Fibroblast of the aortic adventitia (primary cell): ENCODE data around the gene SETD4. TPM values are rescaled to one million over a fixed set of nuclear protein-coding genes. Genes with fewer than 3 reads are reported as not detected.

Experiments
- DNase-seq: peaks from one replicate; pipeline ENCODE4 v3.0.0-alpha.2; 2010; ENCODE audit warnings: low read depth
- H3K4me3 ChIP-seq: 2 replicates; pipeline ENCODE4 v1.5.1; 2011; ENCODE audit warnings: low read depth, mild to moderate bottlenecking, control low read depth, low read length, moderate library complexity
- total RNA-seq: library from RNA; depleted of rRNA; stranded (reverse); fragments of >200 nt; gene quantifications from 2 replicates; pipeline ENCODE4 v1.2.3, GENCODE V29; 2012; ENCODE audit warnings: low replicate concordance
- TF ChIP-seq, protein P1 (sequence below): IDR thresholded peaks from 2 replicates; pipeline ENCODE4 v1.5.1; 2011; ENCODE audit warnings: mild to moderate bottlenecking, low read length, control low read depth, inconsistent platforms; ENCODE audit not compliant: insufficient read depth

The SETD4 gene
- total RNA-seq, 1 donor: 22.8 TPM

DNA sequence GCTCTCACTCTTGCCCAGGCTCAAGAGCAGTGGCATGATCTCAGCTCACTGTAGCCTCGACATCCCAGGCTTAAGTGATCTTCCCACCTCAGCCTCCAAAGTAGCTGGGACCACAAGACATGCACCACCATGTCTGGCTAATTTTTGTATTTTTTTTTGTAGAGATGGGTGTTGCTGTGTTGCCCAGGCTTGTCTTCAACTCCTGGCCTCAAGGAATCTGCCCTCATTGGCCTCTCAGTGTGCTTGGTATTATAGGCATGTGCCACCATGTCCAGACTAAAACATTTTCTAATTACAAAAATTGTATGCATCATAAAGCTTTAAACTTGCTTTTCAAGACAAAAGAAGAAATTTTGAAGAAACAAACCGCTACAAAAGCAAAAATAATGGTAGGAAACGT lies 29.6 kb upstream of the SETD4 start:
- TF ChIP-seq, protein P1, sequence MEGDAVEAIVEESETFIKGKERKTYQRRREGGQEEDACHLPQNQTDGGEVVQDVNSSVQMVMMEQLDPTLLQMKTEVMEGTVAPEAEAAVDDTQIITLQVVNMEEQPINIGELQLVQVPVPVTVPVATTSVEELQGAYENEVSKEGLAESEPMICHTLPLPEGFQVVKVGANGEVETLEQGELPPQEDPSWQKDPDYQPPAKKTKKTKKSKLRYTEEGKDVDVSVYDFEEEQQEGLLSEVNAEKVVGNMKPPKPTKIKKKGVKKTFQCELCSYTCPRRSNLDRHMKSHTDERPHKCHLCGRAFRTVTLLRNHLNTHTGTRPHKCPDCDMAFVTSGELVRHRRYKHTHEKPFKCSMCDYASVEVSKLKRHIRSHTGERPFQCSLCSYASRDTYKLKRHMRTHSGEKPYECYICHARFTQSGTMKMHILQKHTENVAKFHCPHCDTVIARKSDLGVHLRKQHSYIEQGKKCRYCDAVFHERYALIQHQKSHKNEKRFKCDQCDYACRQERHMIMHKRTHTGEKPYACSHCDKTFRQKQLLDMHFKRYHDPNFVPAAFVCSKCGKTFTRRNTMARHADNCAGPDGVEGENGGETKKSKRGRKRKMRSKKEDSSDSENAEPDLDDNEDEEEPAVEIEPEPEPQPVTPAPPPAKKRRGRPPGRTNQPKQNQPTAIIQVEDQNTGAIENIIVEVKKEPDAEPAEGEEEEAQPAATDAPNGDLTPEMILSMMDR: no peak
- DNase-seq: no peak
- H3K4me3 ChIP-seq: no peak overlapping the region

DNA sequence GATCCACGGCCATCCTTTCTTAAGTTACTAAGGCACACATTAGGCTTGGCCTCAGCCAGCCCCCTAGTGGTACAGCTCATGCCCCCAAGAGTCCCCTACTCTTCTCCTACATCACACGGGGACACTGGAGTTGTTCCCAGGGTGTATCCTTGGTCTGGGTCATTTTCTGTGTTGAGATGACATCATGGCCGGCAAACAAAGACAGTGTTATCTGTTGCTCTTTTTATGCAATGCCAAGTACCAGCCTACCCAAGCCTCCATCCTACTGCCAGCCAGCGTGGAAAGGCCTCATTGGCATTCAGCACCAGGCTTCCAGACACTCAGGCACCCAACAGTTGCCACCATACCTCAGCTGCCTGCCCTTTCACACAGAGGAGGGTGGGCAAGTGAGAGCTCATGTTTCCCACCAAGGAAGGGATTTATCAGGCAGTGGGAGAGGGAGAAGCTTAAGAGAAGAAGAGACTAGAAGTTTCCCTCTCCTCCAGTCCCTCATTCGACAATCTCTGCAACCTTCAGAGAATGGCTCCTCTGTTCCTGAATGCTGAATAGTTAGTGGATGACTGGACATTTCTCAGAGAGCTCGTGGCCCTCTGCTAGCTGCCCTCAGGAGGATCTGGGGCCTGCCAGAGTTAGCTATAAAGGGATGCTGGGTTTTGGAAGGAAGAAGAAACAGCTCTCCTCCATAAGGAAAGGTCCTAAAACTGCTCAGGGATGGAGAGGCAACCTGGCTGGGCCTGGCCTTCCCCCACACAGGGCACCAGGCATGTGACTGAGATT lies 27.2 kb upstream of the SETD4 start:
- H3K4me3 ChIP-seq: no peak overlapping the region
- no peak for DNase-seq
- TF ChIP-seq, protein P1: peak; percentile 15

- no peak for DNase-seq
- H3K4me3 ChIP-seq: no peak overlapping the region
- TF ChIP-seq, protein P1: no peak
These were observed 21.9 kb upstream of the SETD4 start for GRCh38 chr21:36082237-36082664.

DNA sequence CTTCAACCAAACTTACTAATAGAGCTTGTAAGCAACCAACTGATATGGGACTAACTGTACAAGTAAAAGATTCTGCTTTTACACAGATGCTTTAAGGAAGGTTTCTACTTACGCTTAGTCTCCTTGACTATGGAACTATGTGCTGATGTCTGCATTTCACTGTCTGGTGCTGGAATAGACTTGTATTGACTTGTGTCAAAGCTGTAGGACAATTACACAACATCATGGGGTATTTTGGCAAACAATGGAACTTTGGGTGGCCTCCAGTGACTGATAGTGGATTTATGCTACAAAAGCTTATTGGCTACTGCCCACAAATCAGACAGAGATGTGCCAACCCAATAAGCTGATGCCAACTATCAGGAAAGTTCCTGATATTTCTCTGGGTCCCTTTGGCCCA lies 20.1 kb upstream of the SETD4 start:
- DNase-seq: no peak
- TF ChIP-seq, protein P1: no peak
- no peak overlapping the region for H3K4me3 ChIP-seq

- no peak for DNase-seq
These were observed 19.3 kb upstream of the SETD4 start for GRCh38 chr21:36079671-36080070.

DNA sequence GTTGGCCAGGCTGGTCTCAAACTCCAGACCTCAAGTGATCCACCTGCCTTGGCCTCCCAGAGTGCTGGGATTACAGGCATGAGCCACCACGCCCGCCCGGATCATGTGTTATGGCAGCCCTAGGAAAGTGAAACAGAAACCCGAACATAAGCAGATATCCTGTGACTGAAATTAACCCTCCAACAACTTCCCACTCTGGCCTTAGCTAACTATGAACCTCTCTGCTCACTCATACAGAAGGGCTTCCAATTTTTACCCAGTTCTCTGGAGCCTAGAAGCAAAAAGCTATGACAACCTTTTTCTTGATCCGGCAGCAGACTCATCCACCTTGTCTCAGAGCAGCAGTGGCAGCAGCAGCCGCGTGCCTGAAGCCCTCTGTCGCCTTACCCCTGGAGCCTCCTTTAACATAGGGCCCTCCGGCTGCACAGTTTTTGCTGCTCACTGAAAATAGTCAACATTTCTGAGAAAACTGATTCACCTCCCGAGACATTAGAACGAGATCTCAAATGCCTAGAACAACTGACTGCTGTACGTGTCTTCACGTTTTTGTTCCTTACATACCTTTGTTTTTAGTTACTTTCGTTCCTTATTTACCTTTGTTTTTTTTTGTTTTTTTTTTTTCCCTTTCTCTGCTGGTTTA lies 18.8 kb upstream of the SETD4 start:
- TF ChIP-seq, protein P1: no peak
- no peak for DNase-seq
- no peak overlapping the region for H3K4me3 ChIP-seq

More at GRCh38 chr21:36079671-36080070, 19.3 kb upstream of the SETD4 start:
- TF ChIP-seq, protein P1: no peak
- H3K4me3 ChIP-seq: no peak overlapping the region
